ENCODE measurements around the gene NUDCD3. TPM values are rescaled to one million over a fixed set of nuclear protein-coding genes. Genes with fewer than 3 reads are reported as not detected.

Gene NUDCD3
- total RNA-seq, 1 experiment from 2014 or later = 94.6 TPM

DNA sequence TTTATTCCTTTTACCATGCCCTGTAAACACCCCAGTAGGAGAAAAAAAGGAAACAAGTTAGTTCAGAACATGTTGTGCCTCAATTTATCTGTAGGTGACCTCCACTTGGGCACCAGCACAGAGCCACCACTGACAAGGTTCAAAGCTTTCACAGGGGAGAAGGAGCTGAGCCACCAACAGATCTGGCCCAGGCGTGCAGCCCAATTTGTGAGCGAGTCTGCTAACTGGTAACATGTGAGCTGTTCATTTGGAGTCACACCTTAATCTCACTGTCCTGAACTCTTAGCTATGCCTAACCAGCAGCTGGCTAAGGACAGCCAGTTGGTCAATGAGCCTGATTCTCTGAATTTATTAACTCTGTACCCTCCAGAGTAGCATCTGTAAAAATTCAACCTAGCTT is 86.7 kb downstream of the NUDCD3 start:
- no peaks in the 10 kb centered on the region for H4K20me1 ChIP-seq (ENCODE audit: insufficient read depth)
- no TSS peak for BruUV-seq (replicated peaks)
- H3K9ac ChIP-seq (ENCODE audit: low read length) = no peak overlapping the region
- ChIA-PET RAD21 (ENCODE audit: low non-redundant PET in 1 of 2, low total read pairs in 2 of 2, uncharacterized antibody in 2 of 2, unreplicated experiment in 2 of 2) (no interaction called here), CTCF (no interaction called here), POLR2A (no interaction called here)
- no peak overlapping the region for H3K4me2 ChIP-seq (ENCODE audit: low read length)
- no peaks in the 10 kb centered on the region for H3K4me1 ChIP-seq (ENCODE audit: control insufficient read depth in 1 of 2, insufficient read depth in 2 of 2, low read length in 2 of 2)
- TF ChIP-seq CEBPB (IDR thresholded peaks at IDR 0.05; ENCODE audit: low read depth) (no peak), POLR2A (IDR thresholded peaks at IDR 0.05; ENCODE audit: borderline replicate concordance, extremely low read depth, insufficient read depth, insufficient read length) (no peak), ELF1 (IDR thresholded peaks at IDR 0.05; ENCODE audit: borderline replicate concordance, low read depth) (no peak), SRF (IDR thresholded peaks at IDR 0.05; ENCODE audit: low read depth) (no peak), JUND (IDR thresholded peaks at IDR 0.05) (no peak)
- TF ChIP-seq, protein P1, sequence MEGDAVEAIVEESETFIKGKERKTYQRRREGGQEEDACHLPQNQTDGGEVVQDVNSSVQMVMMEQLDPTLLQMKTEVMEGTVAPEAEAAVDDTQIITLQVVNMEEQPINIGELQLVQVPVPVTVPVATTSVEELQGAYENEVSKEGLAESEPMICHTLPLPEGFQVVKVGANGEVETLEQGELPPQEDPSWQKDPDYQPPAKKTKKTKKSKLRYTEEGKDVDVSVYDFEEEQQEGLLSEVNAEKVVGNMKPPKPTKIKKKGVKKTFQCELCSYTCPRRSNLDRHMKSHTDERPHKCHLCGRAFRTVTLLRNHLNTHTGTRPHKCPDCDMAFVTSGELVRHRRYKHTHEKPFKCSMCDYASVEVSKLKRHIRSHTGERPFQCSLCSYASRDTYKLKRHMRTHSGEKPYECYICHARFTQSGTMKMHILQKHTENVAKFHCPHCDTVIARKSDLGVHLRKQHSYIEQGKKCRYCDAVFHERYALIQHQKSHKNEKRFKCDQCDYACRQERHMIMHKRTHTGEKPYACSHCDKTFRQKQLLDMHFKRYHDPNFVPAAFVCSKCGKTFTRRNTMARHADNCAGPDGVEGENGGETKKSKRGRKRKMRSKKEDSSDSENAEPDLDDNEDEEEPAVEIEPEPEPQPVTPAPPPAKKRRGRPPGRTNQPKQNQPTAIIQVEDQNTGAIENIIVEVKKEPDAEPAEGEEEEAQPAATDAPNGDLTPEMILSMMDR (IDR thresholded peaks at IDR 0.05 in 2 of 3, conservative IDR thresholded peaks at IDR 0.05 in 1 of 3; ENCODE audit: borderline replicate concordance in 1 of 3, insufficient read depth in 1 of 3, low read depth in 2 of 3, low read length in 2 of 3) = no peak
- no peak overlapping the region for H2AFZ ChIP-seq (ENCODE audit: low read depth, low read length, poor library complexity, severe bottlenecking)
- DNase-seq (ENCODE audit: low read depth, low spot score) (no peak), ATAC-seq (no peak)
- no peaks in the 10 kb centered on the region for H3K27me3 ChIP-seq (ENCODE audit: insufficient read depth, low read length)
- no peak overlapping the region for H3K4me3 ChIP-seq (replicated peaks in 1 of 2; ENCODE audit: low read depth in 1 of 2, low read length in 2 of 2)
- peaks cover 0 to 2% of the 10 kb centered on the region in 2 experiments; a peak in 1 of 4 replicates for H3K36me3 ChIP-seq (ENCODE audit: control insufficient read depth in 1 of 2, insufficient read depth in 2 of 2, low read length in 2 of 2)
- intact Hi-C loops (cut with micrococcal nuclease) = no loop called here
- peaks cover 8% of the 10 kb centered on the region; the same call in 1 of the 2 replicates for H3K79me2 ChIP-seq (ENCODE audit: insufficient read depth, low read length)
- H3K27ac ChIP-seq (ENCODE audit: low read depth, low read length) = no peak overlapping the region
- H3K9me3 ChIP-seq (ENCODE audit: control insufficient read depth in 1 of 2, insufficient read depth in 1 of 2, low read depth in 1 of 2, low read length in 2 of 2) = no peaks in the 10 kb centered on the region
- no peaks in the 10 kb centered on the region for H3K9me2 ChIP-seq (ENCODE audit: insufficient read depth)

DNA sequence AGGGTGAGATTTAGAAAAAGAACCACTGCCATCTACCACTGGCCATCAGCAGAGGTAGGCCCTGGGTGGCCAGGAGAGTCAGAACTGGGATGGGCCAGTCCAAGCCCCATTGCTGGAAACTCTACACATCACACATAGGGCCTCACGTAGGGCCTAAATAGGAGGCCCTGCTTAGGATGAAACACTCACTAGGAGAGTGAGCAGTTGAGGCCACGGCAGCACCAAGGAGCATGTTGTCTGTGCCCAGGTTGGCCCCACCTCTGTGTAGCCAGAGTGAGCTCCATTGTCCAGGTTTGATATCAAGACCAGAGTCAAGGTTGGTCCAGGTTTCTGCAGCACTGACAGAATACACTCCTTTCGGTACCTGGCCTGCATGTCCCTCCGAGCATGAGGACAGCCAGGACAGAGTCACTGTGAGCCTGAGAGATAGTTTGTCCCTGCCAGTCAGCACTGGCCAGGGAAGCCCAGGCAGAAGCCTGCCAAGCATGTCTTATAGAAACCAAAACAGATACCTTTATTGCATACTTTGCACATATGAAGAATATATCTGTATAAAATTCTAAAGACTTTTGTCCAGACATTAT is 87.2 kb downstream of the NUDCD3 start:
- no peaks in the 10 kb centered on the region for H3K9me3 ChIP-seq (ENCODE audit: control insufficient read depth in 1 of 2, insufficient read depth in 1 of 2, low read depth in 1 of 2, low read length in 2 of 2)
- POLR2A ChIA-PET = no interaction called here
- peaks cover 0 to 3% of the 10 kb centered on the region in 2 experiments; a peak in 1 of 4 replicates for H3K36me3 ChIP-seq (ENCODE audit: control insufficient read depth in 1 of 2, insufficient read depth in 2 of 2, low read length in 2 of 2)

More for the DNA sequence above, 87.2 kb downstream of the NUDCD3 start:
- Histone ChIP-seq H2AFZ (ENCODE audit: low read depth, low read length, poor library complexity, severe bottlenecking) (no peak overlapping the region), H3K79me2 (ENCODE audit: insufficient read depth, low read length) (peaks cover 3% of the 10 kb centered on the region; the same call in 1 of the 2 replicates), H3K9ac (ENCODE audit: low read length) (no peak overlapping the region), H3K27ac (ENCODE audit: low read depth, low read length) (no peak overlapping the region), H3K9me2 (ENCODE audit: insufficient read depth) (no peaks in the 10 kb centered on the region), H3K4me3 (replicated peaks in 1 of 2; ENCODE audit: low read depth in 1 of 2, low read length in 2 of 2) (no peak overlapping the region), H3K4me2 (ENCODE audit: low read length) (no peak overlapping the region), H4K20me1 (ENCODE audit: insufficient read depth) (no peaks in the 10 kb centered on the region), H3K27me3 (ENCODE audit: insufficient read depth, low read length) (no peaks in the 10 kb centered on the region), H3K4me1 (ENCODE audit: control insufficient read depth in 1 of 2, insufficient read depth in 2 of 2, low read length in 2 of 2) (no peaks in the 10 kb centered on the region)
- RAD21 ChIA-PET (ENCODE audit: low non-redundant PET in 1 of 2, low total read pairs in 2 of 2, uncharacterized antibody in 2 of 2, unreplicated experiment in 2 of 2) = no interaction called here
- TF ChIP-seq, protein P2, sequence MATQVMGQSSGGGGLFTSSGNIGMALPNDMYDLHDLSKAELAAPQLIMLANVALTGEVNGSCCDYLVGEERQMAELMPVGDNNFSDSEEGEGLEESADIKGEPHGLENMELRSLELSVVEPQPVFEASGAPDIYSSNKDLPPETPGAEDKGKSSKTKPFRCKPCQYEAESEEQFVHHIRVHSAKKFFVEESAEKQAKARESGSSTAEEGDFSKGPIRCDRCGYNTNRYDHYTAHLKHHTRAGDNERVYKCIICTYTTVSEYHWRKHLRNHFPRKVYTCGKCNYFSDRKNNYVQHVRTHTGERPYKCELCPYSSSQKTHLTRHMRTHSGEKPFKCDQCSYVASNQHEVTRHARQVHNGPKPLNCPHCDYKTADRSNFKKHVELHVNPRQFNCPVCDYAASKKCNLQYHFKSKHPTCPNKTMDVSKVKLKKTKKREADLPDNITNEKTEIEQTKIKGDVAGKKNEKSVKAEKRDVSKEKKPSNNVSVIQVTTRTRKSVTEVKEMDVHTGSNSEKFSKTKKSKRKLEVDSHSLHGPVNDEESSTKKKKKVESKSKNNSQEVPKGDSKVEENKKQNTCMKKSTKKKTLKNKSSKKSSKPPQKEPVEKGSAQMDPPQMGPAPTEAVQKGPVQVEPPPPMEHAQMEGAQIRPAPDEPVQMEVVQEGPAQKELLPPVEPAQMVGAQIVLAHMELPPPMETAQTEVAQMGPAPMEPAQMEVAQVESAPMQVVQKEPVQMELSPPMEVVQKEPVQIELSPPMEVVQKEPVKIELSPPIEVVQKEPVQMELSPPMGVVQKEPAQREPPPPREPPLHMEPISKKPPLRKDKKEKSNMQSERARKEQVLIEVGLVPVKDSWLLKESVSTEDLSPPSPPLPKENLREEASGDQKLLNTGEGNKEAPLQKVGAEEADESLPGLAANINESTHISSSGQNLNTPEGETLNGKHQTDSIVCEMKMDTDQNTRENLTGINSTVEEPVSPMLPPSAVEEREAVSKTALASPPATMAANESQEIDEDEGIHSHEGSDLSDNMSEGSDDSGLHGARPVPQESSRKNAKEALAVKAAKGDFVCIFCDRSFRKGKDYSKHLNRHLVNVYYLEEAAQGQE (IDR thresholded peaks at IDR 0.05; ENCODE audit: low read depth) = no peak
- no peak for TF ChIP-seq CBX3 (IDR thresholded peaks at IDR 0.05; ENCODE audit: low read depth)
- TF ChIP-seq FOSL1 (IDR thresholded peaks at IDR 0.05; ENCODE audit: low read depth) = no peak
- no peak for TF ChIP-seq ZNF274 (IDR thresholded peaks at IDR 0.05; ENCODE audit: low read depth, low read length)
- TF ChIP-seq, protein P3, sequence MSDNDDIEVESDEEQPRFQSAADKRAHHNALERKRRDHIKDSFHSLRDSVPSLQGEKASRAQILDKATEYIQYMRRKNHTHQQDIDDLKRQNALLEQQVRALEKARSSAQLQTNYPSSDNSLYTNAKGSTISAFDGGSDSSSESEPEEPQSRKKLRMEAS (IDR thresholded peaks at IDR 0.05) = no peak
- no peak for TF ChIP-seq SRF (IDR thresholded peaks at IDR 0.05; ENCODE audit: low read depth)
- TF ChIP-seq POLR2A (IDR thresholded peaks at IDR 0.05; ENCODE audit: borderline replicate concordance, extremely low read depth, insufficient read depth, insufficient read length) = no peak
- TF ChIP-seq ZFX (IDR thresholded peaks at IDR 0.05) = no peak
- ATAC-seq (no peak), DNase-seq (ENCODE audit: low read depth, low spot score) (no peak)
- CTCF ChIA-PET = no interaction called here
- intact Hi-C loops (cut with micrococcal nuclease) = no loop called here
- BruUV-seq (replicated peaks) = no TSS peak
